Astrocyte (in vitro differentiated cells and primary cell): ENCODE data around the gene DHX29. TPM values are rescaled to one million over a fixed set of nuclear protein-coding genes. Genes with fewer than 3 reads are reported as not detected.

Experiments used
- DNase-seq: peaks from one replicate; pipeline ENCODE4 v3.0.0-alpha.2; 2010; ENCODE audit warnings: low read depth
- FAIRE-seq: peaks from 2 replicates; lab custom pipeline; 2011; peaks lifted over from hg19 to GRCh38; lab: Jason Lieb, UNC
- H2AFZ ChIP-seq: 2 replicates; pipeline ENCODE4 v1.6.0; 2012; ENCODE audit warnings: low read depth, low read length, inconsistent platforms
- H3K27ac ChIP-seq: 2 replicates; pipeline ENCODE4 v1.5.1; 2011; ENCODE audit warnings: low read depth, low read length, inconsistent platforms
- H3K27me3 ChIP-seq: 2 replicates; pipeline ENCODE4 v1.6.0; 2011; ENCODE audit warnings: low read length, inconsistent platforms; ENCODE audit not compliant: insufficient read depth
- H3K36me3 ChIP-seq: 2 replicates; pipeline ENCODE4 v1.5.1; 2011; ENCODE audit warnings: low read length, inconsistent platforms; ENCODE audit not compliant: insufficient read depth
- H3K4me1 ChIP-seq: 2 replicates; pipeline ENCODE4 v1.5.1; 2011; ENCODE audit warnings: low read length, inconsistent platforms; ENCODE audit not compliant: insufficient read depth
- H3K4me2 ChIP-seq: 2 replicates; pipeline ENCODE4 v1.6.0; 2012; ENCODE audit warnings: low read length, inconsistent platforms
- H3K4me3 ChIP-seq: 2 replicates; pipeline ENCODE4 v1.5.1; 2011; ENCODE audit warnings: low read depth, mild to moderate bottlenecking, low read length, inconsistent platforms; ENCODE audit not compliant: insufficient read depth
- H3K79me2 ChIP-seq: 2 replicates; pipeline ENCODE4 v1.6.0; 2012; ENCODE audit warnings: mild to moderate bottlenecking, low read length, inconsistent platforms; ENCODE audit not compliant: insufficient read depth
- H3K9ac ChIP-seq: 2 replicates; pipeline ENCODE4 v1.6.0; 2012; ENCODE audit warnings: mild to moderate bottlenecking, low read length, inconsistent platforms
- H3K9me3 ChIP-seq: 2 replicates; pipeline ENCODE4 v1.5.1; 2012; ENCODE audit warnings: low read depth, mild to moderate bottlenecking, low read length, inconsistent platforms; ENCODE audit not compliant: insufficient read depth
- H4K20me1 ChIP-seq: 2 replicates; pipeline ENCODE4 v1.6.0; 2012; ENCODE audit warnings: low read length, inconsistent platforms; ENCODE audit not compliant: insufficient read depth
- H3K27ac Mint-ChIP-seq: one replicate; pipeline ENCODE4 v1.8.0; 2021; ENCODE audit warnings: mild to moderate bottlenecking, mixed read lengths; ENCODE audit not compliant: unreplicated experiment
- H3K27me3 Mint-ChIP-seq: one replicate; pipeline ENCODE4 v1.8.0; 2021; ENCODE audit warnings: low read depth, mixed read lengths; ENCODE audit not compliant: unreplicated experiment
- H3K36me3 Mint-ChIP-seq: one replicate; pipeline ENCODE4 v1.8.0; 2021; ENCODE audit warnings: low read depth, mixed read lengths; ENCODE audit not compliant: unreplicated experiment
- H3K4me1 Mint-ChIP-seq: one replicate; pipeline ENCODE4 v1.8.0; 2021; ENCODE audit warnings: low read depth, mixed read lengths; ENCODE audit not compliant: unreplicated experiment
- H3K4me3 Mint-ChIP-seq: one replicate; pipeline ENCODE4 v1.8.0; 2021; ENCODE audit warnings: mild to moderate bottlenecking, moderate library complexity, mixed read lengths; ENCODE audit not compliant: unreplicated experiment
- H3K9me3 Mint-ChIP-seq: one replicate; pipeline ENCODE4 v1.8.0; 2021; ENCODE audit warnings: mild to moderate bottlenecking, mixed read lengths; ENCODE audit not compliant: unreplicated experiment
- CTCF ChIP-seq: IDR thresholded peaks from 2 replicates; pipeline ENCODE4 v1.5.1; 2011; ENCODE audit warnings: low read depth, mild to moderate bottlenecking, inconsistent platforms, low read length, moderate library complexity; ENCODE audit not compliant: insufficient read depth
- EZH2 ChIP-seq: IDR thresholded peaks from 2 replicates; pipeline ENCODE4 v1.6.1; 2012; ENCODE audit warnings: mild to moderate bottlenecking, low read length, inconsistent platforms; ENCODE audit not compliant: insufficient read depth
- total RNA-seq: library from RNA; stranded (reverse); gene quantifications from 2 replicates; pipeline ENCODE4 v1.2.1, GENCODE V29; 2021

Gene DHX29
- total RNA-seq, 1 donor from 2014 or later, result 27.0 TPM

GRCh38 chr5:55338810-55339243 is 31.3 kb upstream of the DHX29 start:
- Histone ChIP-seq H3K4me2 (no peak overlapping the region), H3K36me3 (peaks cover 16% of the 10 kb centered on the region), H3K27ac (no peak overlapping the region), H3K4me3 (no peak overlapping the region), H3K9ac (no peak overlapping the region), H3K9me3 (no peaks in the 10 kb centered on the region), H3K4me1 (no peaks in the 10 kb centered on the region), H3K79me2 (peaks cover 50% of the 10 kb centered on the region), H2AFZ (no peak overlapping the region), H3K27me3 (no peaks in the 10 kb centered on the region), H4K20me1 (peaks cover 10% of the 10 kb centered on the region)
- H3K36me3 Mint-ChIP-seq, result no peaks in the 10 kb centered on the region
- H3K27ac Mint-ChIP-seq, result no peak overlapping the region
- no peak overlapping the region for H3K4me3 Mint-ChIP-seq
- FAIRE-seq (no peak), DNase-seq (no peak)
- TF ChIP-seq EZH2 (no peak), CTCF (no peak)
- H3K4me1 Mint-ChIP-seq, result no peaks in the 10 kb centered on the region
- no peaks in the 10 kb centered on the region for H3K9me3 Mint-ChIP-seq
- H3K27me3 Mint-ChIP-seq, result no peaks in the 10 kb centered on the region

GRCh38 chr5:55338092-55338613 is 30.7 kb upstream of the DHX29 start:
- no peaks in the 10 kb centered on the region for H3K9me3 Mint-ChIP-seq
- H3K4me2 ChIP-seq, result no peak overlapping the region

More at GRCh38 chr5:55338092-55338613, 30.7 kb upstream of the DHX29 start:
- H3K79me2 ChIP-seq, result peaks cover 55% of the 10 kb centered on the region
- Mint-ChIP-seq H3K36me3 (no peaks in the 10 kb centered on the region), H3K27ac (no peak overlapping the region), H3K4me1 (no peaks in the 10 kb centered on the region), H3K27me3 (no peaks in the 10 kb centered on the region), H3K4me3 (no peak overlapping the region)
- no peaks in the 10 kb centered on the region for H3K27me3 ChIP-seq
- TF ChIP-seq EZH2 (no peak), CTCF (no peak)
- H3K27ac ChIP-seq, result no peak overlapping the region
- H2AFZ ChIP-seq, result no peak overlapping the region
- H3K9me3 ChIP-seq, result no peaks in the 10 kb centered on the region
- no peak for FAIRE-seq
- peaks cover 12% of the 10 kb centered on the region for H4K20me1 ChIP-seq
- DNase-seq, result no peak
- H3K9ac ChIP-seq, result no peak overlapping the region
- H3K36me3 ChIP-seq, result peaks cover 15% of the 10 kb centered on the region
- H3K4me1 ChIP-seq, result no peaks in the 10 kb centered on the region
- no peak overlapping the region for H3K4me3 ChIP-seq
